22Rv1 (cell line): ENCODE data around the gene HOXD3.

ENCODE experiments used
- H3K27ac ChIP-seq: fragments of 450-650 bp; 2 replicates; pipeline ENCODE4 v1.5.1; 2017
- CTCF ChIP-seq: fragments of 450-650 bp; IDR thresholded peaks from 2 replicates; pipeline ENCODE4 v1.5.1; 2017; ENCODE audit warnings: mild to moderate bottlenecking
- ZFX ChIP-seq: fragments of 450-650 bp; IDR thresholded peaks from 2 replicates; pipeline ENCODE4 v1.6.1; 2017; ENCODE audit warnings: antibody characterized with exemption, borderline replicate concordance

The HOXD3 gene

GRCh38 chr2:176159663-176160250, 2.6 kb downstream of the HOXD3 start:
- TF ChIP-seq CTCF (no peak), ZFX (no peak)

GRCh38 chr2:176160251-176160985, 3.3 kb downstream of the HOXD3 start:
- TF ChIP-seq ZFX: no peak
- no peak for TF ChIP-seq CTCF
- no peak overlapping the region for H3K27ac ChIP-seq

More at GRCh38 chr2:176159663-176160250, 2.6 kb downstream of the HOXD3 start:
- no peak overlapping the region for H3K27ac ChIP-seq

- no peak overlapping the region for H3K27ac ChIP-seq
- TF ChIP-seq CTCF (no peak), ZFX (no peak)
Measured at GRCh38 chr2:176160986-176161824, 4.1 kb downstream of the HOXD3 start.

GRCh38 chr2:176161825-176162626, 4.9 kb downstream of the HOXD3 start:
- TF ChIP-seq CTCF (no peak), ZFX (no peak)
- no peak overlapping the region for H3K27ac ChIP-seq

- H3K27ac ChIP-seq: no peak overlapping the region
- no peak for TF ChIP-seq CTCF
- TF ChIP-seq ZFX: no peak
Measured at GRCh38 chr2:176162911-176163671, 6.0 kb downstream of the HOXD3 start.

GRCh38 chr2:176163672-176164056, 6.6 kb downstream of the HOXD3 start:
- TF ChIP-seq ZFX (no peak), CTCF (no peak)

More at GRCh38 chr2:176163672-176164056, 6.6 kb downstream of the HOXD3 start:
- H3K27ac ChIP-seq: no peak overlapping the region
